Bronchial epithelial cell (primary cell): ENCODE data around the gene BRINP2. TPM values are rescaled to one million over a fixed set of nuclear protein-coding genes. Genes with fewer than 3 reads are reported as not detected.

Source experiments
- DNase-seq: peaks from one replicate; pipeline ENCODE4 v3.0.0-alpha.2; 2010; ENCODE audit warnings: low read depth
- FAIRE-seq: peaks from 2 replicates; lab custom pipeline; 2011; peaks lifted over from hg19 to GRCh38; lab: Jason Lieb, UNC
- H3K27me3 ChIP-seq: 2 replicates; pipeline ENCODE4 v1.5.1; 2011; ENCODE audit warnings: low read length; ENCODE audit not compliant: control insufficient read depth, insufficient read depth
- H3K36me3 ChIP-seq: 2 replicates; pipeline ENCODE4 v1.5.1; 2011; ENCODE audit warnings: low read length; ENCODE audit not compliant: control insufficient read depth, insufficient read depth
- H3K4me3 ChIP-seq: 2 replicates; pipeline ENCODE4 v1.5.1; 2011; ENCODE audit warnings: mild to moderate bottlenecking, low read depth, low read length, control low read depth
- total RNA-seq: library from RNA; depleted of rRNA; stranded (reverse); fragments of >200 nt; gene quantifications from 2 replicates; pipeline ENCODE4 v1.2.1, GENCODE V29; 2014
- TF ChIP-seq, protein P1 (sequence below): IDR thresholded peaks from 2 replicates; pipeline ENCODE4 v1.5.1; 2011; ENCODE audit warnings: mild to moderate bottlenecking, moderate library complexity, low read length, control low read depth, inconsistent platforms; ENCODE audit not compliant: insufficient read depth, severe bottlenecking

The BRINP2 gene
- total RNA-seq, 1 donor from 2014 or later: not detected

DNA sequence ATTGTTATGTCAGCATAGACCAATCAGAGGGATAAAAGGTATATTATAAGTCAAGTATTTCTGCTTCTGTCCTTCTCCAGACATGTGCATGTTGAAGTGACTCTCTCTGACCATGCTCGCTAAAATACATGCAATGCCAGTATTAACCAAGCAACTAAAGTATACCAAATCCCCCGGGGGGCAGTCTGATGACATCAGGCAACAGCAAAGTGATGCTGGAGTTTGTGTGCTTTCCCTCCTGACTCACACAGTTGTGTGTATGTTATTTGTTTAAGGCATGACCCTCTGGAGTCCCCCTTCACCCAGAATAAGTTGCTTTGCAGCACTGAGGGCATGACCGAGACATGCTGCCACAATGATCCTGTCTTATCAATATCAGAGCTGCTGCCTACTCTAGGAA is 2.1 kb downstream of the BRINP2 start:
- TF ChIP-seq, protein P1, sequence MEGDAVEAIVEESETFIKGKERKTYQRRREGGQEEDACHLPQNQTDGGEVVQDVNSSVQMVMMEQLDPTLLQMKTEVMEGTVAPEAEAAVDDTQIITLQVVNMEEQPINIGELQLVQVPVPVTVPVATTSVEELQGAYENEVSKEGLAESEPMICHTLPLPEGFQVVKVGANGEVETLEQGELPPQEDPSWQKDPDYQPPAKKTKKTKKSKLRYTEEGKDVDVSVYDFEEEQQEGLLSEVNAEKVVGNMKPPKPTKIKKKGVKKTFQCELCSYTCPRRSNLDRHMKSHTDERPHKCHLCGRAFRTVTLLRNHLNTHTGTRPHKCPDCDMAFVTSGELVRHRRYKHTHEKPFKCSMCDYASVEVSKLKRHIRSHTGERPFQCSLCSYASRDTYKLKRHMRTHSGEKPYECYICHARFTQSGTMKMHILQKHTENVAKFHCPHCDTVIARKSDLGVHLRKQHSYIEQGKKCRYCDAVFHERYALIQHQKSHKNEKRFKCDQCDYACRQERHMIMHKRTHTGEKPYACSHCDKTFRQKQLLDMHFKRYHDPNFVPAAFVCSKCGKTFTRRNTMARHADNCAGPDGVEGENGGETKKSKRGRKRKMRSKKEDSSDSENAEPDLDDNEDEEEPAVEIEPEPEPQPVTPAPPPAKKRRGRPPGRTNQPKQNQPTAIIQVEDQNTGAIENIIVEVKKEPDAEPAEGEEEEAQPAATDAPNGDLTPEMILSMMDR: no peak
- no peaks in the 10 kb centered on the region for H3K36me3 ChIP-seq
- H3K27me3 ChIP-seq: peaks cover 27% of the 10 kb centered on the region
- FAIRE-seq (no peak), DNase-seq (no peak)
- H3K4me3 ChIP-seq: no peak overlapping the region

DNA sequence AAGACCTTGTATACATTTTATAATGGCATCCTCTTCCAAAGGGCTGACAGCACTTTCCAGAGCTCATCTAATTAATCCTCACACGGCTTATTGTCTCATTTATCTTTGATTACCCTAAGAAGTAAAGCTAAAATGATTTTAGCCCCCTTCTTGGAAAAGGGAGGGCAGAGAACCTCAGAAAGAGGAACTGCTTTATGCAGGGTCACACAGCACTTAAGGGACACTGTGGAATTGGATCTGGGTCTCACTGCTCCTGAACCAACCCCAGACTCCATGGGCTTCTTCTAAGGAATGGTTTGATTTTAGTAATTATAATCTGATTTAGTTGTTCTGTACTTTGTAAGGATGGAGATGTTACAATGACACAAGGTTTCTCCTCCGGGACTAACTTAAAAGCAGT is 3.2 kb downstream of the BRINP2 start:
- DNase-seq (no peak), FAIRE-seq (no peak)
- H3K36me3 ChIP-seq: no peaks in the 10 kb centered on the region
- no peak overlapping the region for H3K4me3 ChIP-seq
- TF ChIP-seq, protein P1: no peak
- H3K27me3 ChIP-seq: peaks cover 26% of the 10 kb centered on the region

DNA sequence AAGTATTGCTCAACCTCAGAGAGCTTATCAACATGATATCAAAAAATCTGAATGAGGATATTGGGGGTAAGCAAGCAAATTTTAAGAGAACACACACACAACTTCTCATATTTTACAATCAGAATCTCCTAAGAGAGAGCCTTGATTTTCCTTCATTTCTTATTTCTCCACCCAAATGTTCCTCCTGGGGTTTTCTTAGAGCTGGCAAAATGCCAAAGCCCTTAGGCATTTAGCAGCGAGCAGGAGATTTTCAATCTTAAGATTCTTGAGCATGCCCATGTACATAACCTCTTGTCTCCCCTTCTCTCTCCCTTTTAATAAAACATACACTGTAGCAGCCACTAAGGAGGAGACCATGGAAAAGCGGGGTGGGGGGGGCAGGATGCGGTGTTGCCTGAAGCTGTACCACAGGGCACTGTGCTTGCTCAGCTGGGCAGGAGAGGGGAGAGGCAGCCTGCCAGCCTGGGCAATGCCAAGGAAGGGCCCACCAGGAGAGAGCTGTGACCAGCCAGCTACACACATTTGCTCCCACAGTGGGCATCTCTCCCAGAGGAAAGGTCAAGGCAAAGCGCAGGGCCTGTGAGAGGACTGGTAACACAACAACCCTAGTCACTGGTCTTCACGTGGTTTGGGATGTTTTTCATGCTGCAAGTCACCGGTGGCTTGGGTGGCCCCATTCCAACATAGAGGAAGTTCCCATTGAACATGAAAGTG is 4.3 kb downstream of the BRINP2 start:
- FAIRE-seq (no peak), DNase-seq (no peak)
- H3K36me3 ChIP-seq: no peaks in the 10 kb centered on the region
- H3K4me3 ChIP-seq: no peak overlapping the region
- H3K27me3 ChIP-seq: peaks cover 25% of the 10 kb centered on the region
- TF ChIP-seq, protein P1: no peak

DNA sequence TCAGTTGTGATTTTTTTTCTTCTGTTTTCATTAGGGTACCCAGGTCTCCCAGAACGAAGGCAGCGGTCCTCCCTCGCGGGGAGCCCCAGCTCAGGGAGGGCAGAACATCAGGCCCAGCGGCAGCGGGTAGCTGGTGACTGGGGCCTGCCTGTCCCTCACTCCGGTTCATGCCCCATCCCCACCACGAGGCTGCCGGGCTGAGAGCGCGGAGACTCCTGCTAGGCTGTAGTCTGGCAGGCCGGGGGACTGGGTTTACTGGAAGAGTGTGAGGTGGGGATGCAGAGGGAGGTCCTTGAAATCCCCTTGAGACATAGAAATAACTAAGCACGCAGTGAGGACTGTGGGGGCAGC is 10.5 kb downstream of the BRINP2 start:
- H3K4me3 ChIP-seq: no peak overlapping the region
- no peak for DNase-seq
- peaks cover 6% of the 10 kb centered on the region for H3K27me3 ChIP-seq
- no peaks in the 10 kb centered on the region for H3K36me3 ChIP-seq
- FAIRE-seq: no peak
- TF ChIP-seq, protein P1: no peak

DNA sequence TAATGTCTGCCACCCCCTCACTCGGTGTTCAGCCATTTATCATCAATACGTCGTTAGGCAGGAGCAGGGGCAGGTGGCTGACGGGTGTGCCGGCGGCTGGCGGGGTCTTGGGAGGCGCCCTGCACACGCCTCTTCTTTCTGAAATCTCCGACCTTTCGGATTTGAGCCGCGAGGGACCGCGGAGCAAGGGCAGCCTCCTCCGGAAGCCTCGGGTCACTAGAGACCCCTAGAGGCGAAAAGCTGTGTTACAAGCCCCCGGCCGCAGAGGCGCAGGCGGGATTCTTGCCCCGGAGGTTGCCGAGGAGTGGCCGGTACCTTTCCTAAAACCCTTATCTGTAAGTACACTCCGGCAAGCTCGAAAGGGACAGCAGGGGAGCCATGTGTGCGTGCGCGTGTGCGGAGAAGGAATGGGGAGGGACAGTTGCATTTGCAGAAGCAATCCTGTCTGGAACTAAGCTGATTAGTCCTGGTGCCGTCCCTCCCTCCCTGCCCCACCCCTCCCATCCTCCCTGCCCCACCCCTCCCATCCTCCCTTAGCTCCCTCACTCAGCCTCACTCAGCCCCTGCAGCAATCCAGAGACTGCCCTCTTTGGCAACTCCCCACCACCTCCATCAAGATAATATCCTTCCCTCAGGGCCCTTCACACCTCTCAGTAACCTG is 11.0 kb downstream of the BRINP2 start:
- Histone ChIP-seq H3K4me3 (no peak overlapping the region), H3K27me3 (peaks cover 6% of the 10 kb centered on the region), H3K36me3 (no peaks in the 10 kb centered on the region)
- DNase-seq: peak; percentile 33
- TF ChIP-seq, protein P1: peak; percentile 90
- no peak for FAIRE-seq

DNA sequence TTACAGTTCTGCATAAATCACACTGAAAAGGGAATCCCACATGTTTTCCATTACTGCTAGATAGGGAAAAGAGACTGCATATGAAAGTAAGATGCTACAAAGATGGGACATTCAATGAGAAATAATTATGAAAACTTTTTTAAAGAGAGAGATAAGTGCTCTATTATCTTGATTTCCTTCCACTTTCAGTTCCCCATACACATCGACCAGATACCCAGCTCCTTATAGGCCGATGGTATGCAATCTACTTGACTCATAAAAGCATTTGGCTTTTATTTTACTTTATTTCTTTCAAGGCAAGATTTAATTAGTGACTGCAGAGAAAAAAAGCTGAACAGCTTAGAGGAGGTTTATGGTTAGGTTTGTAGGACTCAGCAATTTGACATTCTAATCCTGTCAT is 13.1 kb downstream of the BRINP2 start:
- FAIRE-seq: no peak
- H3K36me3 ChIP-seq: no peaks in the 10 kb centered on the region

More for the DNA sequence above, 13.1 kb downstream of the BRINP2 start:
- H3K4me3 ChIP-seq: no peak overlapping the region
- peaks cover 4% of the 10 kb centered on the region for H3K27me3 ChIP-seq
- DNase-seq: no peak
- TF ChIP-seq, protein P1: no peak
